Endodermal cell (in vitro differentiated cells): ENCODE data around the gene PTPRN2. TPM values are rescaled to one million over a fixed set of nuclear protein-coding genes. Genes with fewer than 3 reads are reported as not detected.

Source experiments
- DNase-seq: peaks from one replicate; pipeline ENCODE4 v3.0.0-alpha.2; 2017
- H3K27ac ChIP-seq: 2 replicates; pipeline ENCODE4 v1.5.1; 2013; ENCODE audit warnings: mild to moderate bottlenecking, low read depth, low read length, moderate library complexity
- H3K27me3 ChIP-seq: 2 replicates; pipeline ENCODE4 v1.6.1; 2013; ENCODE audit warnings: mild to moderate bottlenecking, low read length, moderate library complexity; ENCODE audit not compliant: insufficient read depth, control insufficient read depth, poor library complexity, severe bottlenecking
- H3K36me3 ChIP-seq: 2 replicates; pipeline ENCODE4 v1.7.0; 2013; ENCODE audit warnings: mild to moderate bottlenecking, low read length, moderate library complexity; ENCODE audit not compliant: control insufficient read depth, insufficient read depth
- H3K4me1 ChIP-seq: one replicate; pipeline ENCODE4 v1.7.0; 2013; ENCODE audit warnings: low read length; ENCODE audit not compliant: control insufficient read depth, insufficient read depth
- H3K4me3 ChIP-seq: 2 replicates; pipeline ENCODE4 v1.5.1; 2013; ENCODE audit warnings: mild to moderate bottlenecking, low read length, moderate library complexity
- H3K9ac ChIP-seq: 2 replicates; pipeline ENCODE4 v1.6.1; 2013; ENCODE audit warnings: mild to moderate bottlenecking, low read length, moderate library complexity; ENCODE audit not compliant: poor library complexity, severe bottlenecking; ENCODE audit errors: extremely low read depth
- H3K9me3 ChIP-seq: 2 replicates; pipeline ENCODE4 v1.6.1; 2013; ENCODE audit warnings: mild to moderate bottlenecking, low read length, moderate library complexity; ENCODE audit not compliant: control insufficient read depth
- H3K27ac Mint-ChIP-seq: 2 replicates; pipeline ENCODE4 v1.8.0; 2020; ENCODE audit warnings: mixed read lengths
- H3K27me3 Mint-ChIP-seq: 2 replicates; pipeline ENCODE4 v1.8.0; 2021; ENCODE audit warnings: mild to moderate bottlenecking, mixed read lengths; ENCODE audit not compliant: insufficient read depth
- H3K36me3 Mint-ChIP-seq: 2 replicates; pipeline ENCODE4 v1.8.0; 2020; ENCODE audit warnings: low read depth, mixed read lengths
- H3K4me1 Mint-ChIP-seq: 2 replicates; pipeline ENCODE4 v1.8.0; 2020; ENCODE audit warnings: mixed read lengths
- H3K4me3 Mint-ChIP-seq: 2 replicates; pipeline ENCODE4 v1.8.0; 2020; ENCODE audit warnings: mild to moderate bottlenecking, moderate library complexity, mixed read lengths
- H3K9me3 Mint-ChIP-seq: 2 replicates; pipeline ENCODE4 v1.8.0; 2020; ENCODE audit warnings: mild to moderate bottlenecking, mixed read lengths
- WGBS, 2 experiments: methylation state at CpG; one replicate each; pipeline versions ENCODE4 v1.1.5 to v1.1.7; 2013; ENCODE audit warnings: missing lambda C conversion rate in 2 of 2, mixed read lengths in 1 of 2; ENCODE audit not compliant: insufficient coverage in 1 of 2, insufficient read length in 1 of 2; 5-methylcytosine and 5-hydroxymethylcytosine counted together
- total RNA-seq, 2 donors: library from RNA; stranded (reverse); fragmentation: NEBNext Ultra II Directional in 1 of 2; extraction: Animal tissue kit (Norgen Biotek cat#: 25700) in 1 of 2; gene quantifications; 2 replicates in 1 of 2; 3 replicates in 1 of 2; pipeline ENCODE4 v1.2.1, GENCODE V29; 2021
- TF ChIP-seq, protein P1 (sequence below): fragments of 200-600 bp; sonication (generic); conservative IDR thresholded peaks from 2 replicates; pipeline ENCODE4 v1.5.0; 2021; ENCODE audit warnings: antibody characterized with exemption, mild to moderate bottlenecking

PTPRN2 gene
- total RNA-seq, 2 donors from 2014 or later, result 0.69 to 1.2 TPM

DNA sequence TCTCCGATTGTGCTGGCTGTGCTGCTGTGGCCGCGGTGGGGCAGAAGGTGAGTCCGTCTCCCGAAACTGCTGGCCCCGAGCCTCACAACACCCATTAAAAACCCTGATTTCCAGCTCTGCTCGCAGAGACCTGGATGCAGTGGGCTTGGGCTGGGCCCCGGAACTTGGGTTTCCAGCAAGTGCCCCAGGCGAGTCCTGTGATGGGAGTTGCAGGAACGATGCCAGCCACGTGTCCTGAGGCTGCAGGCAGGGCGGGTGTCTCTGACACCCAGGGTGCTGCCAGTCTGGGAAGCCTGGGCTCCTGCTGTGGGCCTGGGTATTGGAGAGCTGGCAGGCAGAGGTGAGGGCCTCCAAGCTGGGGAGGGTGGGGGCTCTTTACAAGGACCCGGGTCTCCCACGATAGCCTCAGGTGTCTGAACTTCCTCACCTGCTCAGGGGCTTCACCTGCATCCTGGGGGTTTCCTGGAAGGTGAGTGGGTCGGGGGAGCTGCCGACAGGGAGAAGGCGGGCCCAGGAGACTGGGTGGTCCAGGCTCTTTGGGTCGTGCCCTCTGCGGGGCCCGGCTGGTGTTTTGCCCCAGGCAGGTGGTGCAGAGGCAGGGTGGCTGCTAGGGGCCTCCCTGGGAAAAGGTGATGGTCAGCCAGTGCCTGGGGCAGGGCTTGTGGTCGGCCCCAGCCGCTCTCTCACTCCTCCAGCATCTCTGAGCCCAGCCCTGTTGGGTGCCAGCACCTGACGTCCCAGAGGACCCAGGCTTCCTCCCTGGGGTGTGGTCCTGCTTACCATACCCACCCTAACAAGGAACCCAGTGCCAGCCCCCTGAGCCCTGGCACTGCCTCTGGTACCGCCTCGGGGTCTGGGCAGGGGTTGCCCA is 1070.5 kb downstream of the PTPRN2 start:
- no peaks in the 10 kb centered on the region for H3K4me1 Mint-ChIP-seq
- TF ChIP-seq, protein P1, sequence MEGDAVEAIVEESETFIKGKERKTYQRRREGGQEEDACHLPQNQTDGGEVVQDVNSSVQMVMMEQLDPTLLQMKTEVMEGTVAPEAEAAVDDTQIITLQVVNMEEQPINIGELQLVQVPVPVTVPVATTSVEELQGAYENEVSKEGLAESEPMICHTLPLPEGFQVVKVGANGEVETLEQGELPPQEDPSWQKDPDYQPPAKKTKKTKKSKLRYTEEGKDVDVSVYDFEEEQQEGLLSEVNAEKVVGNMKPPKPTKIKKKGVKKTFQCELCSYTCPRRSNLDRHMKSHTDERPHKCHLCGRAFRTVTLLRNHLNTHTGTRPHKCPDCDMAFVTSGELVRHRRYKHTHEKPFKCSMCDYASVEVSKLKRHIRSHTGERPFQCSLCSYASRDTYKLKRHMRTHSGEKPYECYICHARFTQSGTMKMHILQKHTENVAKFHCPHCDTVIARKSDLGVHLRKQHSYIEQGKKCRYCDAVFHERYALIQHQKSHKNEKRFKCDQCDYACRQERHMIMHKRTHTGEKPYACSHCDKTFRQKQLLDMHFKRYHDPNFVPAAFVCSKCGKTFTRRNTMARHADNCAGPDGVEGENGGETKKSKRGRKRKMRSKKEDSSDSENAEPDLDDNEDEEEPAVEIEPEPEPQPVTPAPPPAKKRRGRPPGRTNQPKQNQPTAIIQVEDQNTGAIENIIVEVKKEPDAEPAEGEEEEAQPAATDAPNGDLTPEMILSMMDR, result no peak
- Histone ChIP-seq H3K4me1 (no peaks in the 10 kb centered on the region), H3K9me3 (peaks cover 45% of the 10 kb centered on the region), H3K4me3 (no peak overlapping the region), H3K27me3 (no peaks in the 10 kb centered on the region), H3K9ac (no peak overlapping the region), H3K36me3 (no peaks in the 10 kb centered on the region), H3K27ac (no peak overlapping the region)
- H3K4me3 Mint-ChIP-seq, result no peak overlapping the region
- no peaks in the 10 kb centered on the region for H3K9me3 Mint-ChIP-seq
- peaks cover 8% of the 10 kb centered on the region for H3K27me3 Mint-ChIP-seq
- peak; percentile 33 for DNase-seq
- WGBS, 2 experiments, result 81 to 86% methylated on average over 14 to 25 of the region's 25 CpGs
- no peak overlapping the region for H3K27ac Mint-ChIP-seq
- H3K36me3 Mint-ChIP-seq, result no peaks in the 10 kb centered on the region

DNA sequence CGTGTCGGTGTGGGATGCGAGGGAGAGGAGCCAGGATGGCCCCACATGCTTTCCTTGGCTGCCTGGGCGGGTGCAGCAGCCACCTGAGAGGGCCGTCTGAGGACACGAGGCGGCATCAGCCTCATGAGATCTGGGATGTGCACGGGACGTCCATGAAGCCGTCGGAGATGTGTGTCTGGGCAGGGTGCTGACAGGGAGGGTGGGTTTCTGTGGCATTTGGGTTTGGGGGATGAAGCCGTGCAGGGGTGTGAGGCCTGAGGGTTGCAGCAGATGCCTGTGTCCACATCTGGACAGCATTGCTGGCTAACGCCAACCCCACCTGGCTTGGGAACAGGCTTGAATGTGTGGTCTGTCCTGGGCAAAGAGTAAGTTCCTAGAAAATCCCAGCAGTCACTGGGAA is 1071.3 kb downstream of the PTPRN2 start:
- Histone ChIP-seq H3K36me3 (no peaks in the 10 kb centered on the region), H3K9me3 (peaks cover 42% of the 10 kb centered on the region), H3K27me3 (no peaks in the 10 kb centered on the region), H3K4me3 (no peak overlapping the region), H3K27ac (no peak overlapping the region), H3K4me1 (no peaks in the 10 kb centered on the region), H3K9ac (no peak overlapping the region)
- 76 to 79% methylated on average over 13 of the region's 13 CpGs for WGBS, 2 experiments
- no peak overlapping the region for H3K27ac Mint-ChIP-seq
- no peaks in the 10 kb centered on the region for H3K4me1 Mint-ChIP-seq
- no peaks in the 10 kb centered on the region for H3K36me3 Mint-ChIP-seq
- H3K4me3 Mint-ChIP-seq, result no peak overlapping the region
- DNase-seq, result peak; percentile 38
- no peaks in the 10 kb centered on the region for H3K9me3 Mint-ChIP-seq
- TF ChIP-seq, protein P1, result no peak
- peaks cover 8% of the 10 kb centered on the region for H3K27me3 Mint-ChIP-seq

DNA sequence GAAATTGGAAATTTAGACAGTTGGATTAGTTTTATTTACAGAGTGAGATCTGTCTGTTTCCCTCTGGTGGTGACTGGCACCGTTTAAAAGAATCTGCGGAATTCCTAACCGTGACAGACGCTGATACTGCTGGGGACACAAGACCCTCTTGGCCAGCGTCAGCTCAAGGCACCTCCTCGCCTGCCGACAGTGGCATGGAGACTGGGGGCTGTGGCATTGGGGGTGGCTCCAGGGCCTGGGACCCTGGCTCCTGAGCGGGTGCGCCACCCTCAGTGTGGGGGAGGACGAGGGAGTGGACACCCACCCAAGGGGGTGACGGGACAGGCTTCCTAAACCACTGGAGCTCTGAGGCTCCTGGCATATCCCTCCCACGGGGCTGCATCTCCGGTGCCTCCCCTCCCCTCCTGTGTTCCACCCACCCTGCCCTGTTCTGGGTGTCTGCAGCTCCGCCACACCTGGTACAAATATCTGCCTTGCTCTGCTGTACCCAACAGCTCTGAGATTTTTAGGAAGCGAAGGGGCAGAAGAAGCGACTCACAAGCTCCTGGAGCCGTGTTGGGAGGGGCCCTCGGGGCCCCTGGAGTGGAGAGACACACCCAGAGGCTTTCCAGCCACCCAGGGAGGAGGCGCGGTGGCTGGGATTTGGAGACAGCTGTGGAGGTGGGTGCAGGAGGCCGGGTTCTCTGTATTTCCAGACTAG is 1072.1 kb downstream of the PTPRN2 start:
- Mint-ChIP-seq H3K9me3 (no peaks in the 10 kb centered on the region), H3K4me1 (no peaks in the 10 kb centered on the region), H3K27ac (no peak overlapping the region), H3K4me3 (no peak overlapping the region), H3K27me3 (peaks cover 12% of the 10 kb centered on the region), H3K36me3 (no peaks in the 10 kb centered on the region)
- H3K4me1 ChIP-seq, result no peaks in the 10 kb centered on the region
- no peak overlapping the region for H3K9ac ChIP-seq
- H3K27ac ChIP-seq, result no peak overlapping the region
- H3K4me3 ChIP-seq, result no peak overlapping the region
- WGBS, 2 experiments, result 74 to 76% methylated on average over 10 to 21 of the region's 21 CpGs
- TF ChIP-seq, protein P1, result peak; percentile 50
- peaks cover 42% of the 10 kb centered on the region for H3K9me3 ChIP-seq
- no peaks in the 10 kb centered on the region for H3K27me3 ChIP-seq
- peak; percentile 70 for DNase-seq
- no peaks in the 10 kb centered on the region for H3K36me3 ChIP-seq
